HCT116 (cell line): ENCODE data around the gene SCO1. TPM values are rescaled to one million over a fixed set of nuclear protein-coding genes. Genes with fewer than 3 reads are reported as not detected.

Experiments
- ATAC-seq: fragments of 200-7000 bp; cut with Tn5 transposase; 2 replicates; pipeline ENCODE4 v1.9.1; 2020; ENCODE audit warnings: mild to moderate bottlenecking, moderate library complexity
- BruUV-seq: library from RNA; stranded (reverse); fragments of 400-500 nt; replicated peaks from 2 replicates; lab custom pipeline; 2021; lab: Mats Ljungman, UMichigan
- CTCF ChIA-PET: fragments of 300-600 bp; sonication (Branson Sonifier 250); formaldehyde crosslinking; loops from one replicate; lab custom pipeline; 2021; ENCODE audit warnings: antibody characterized with exemption; lab: Charles Lee
- POLR2A ChIA-PET: fragments of 300-600, 350-600 bp; sonication (Branson Sonifier 250); formaldehyde crosslinking; loops from one replicate; lab custom pipeline; 2021; ENCODE audit warnings: antibody characterized with exemption; lab: Charles Lee
- RAD21 ChIA-PET, 2 experiments: fragments of 300-600 bp; sonication (Branson Sonifier 250); formaldehyde crosslinking; loops; one replicate each; lab custom pipeline; 2023; ENCODE audit warnings: low total read pairs in 2 of 2; ENCODE audit not compliant: uncharacterized antibody in 2 of 2, unreplicated experiment in 2 of 2, low non-redundant PET in 1 of 2; lab: Charles Lee
- DNase-seq: peaks from one replicate; pipeline ENCODE4 v3.0.0-alpha.2; 2010; ENCODE audit warnings: low read depth, low spot score
- H2AFZ ChIP-seq: fragments of 200-600 bp; shearing (Covaris generic), sonication (generic); 2 replicates; pipeline ENCODE4 v1.6.1; 2017; ENCODE audit warnings: low read depth, mixed run types, mixed read lengths, antibody characterized with exemption, low read length; ENCODE audit not compliant: poor library complexity, severe bottlenecking
- H3K27ac ChIP-seq: 2 replicates; pipeline ENCODE4 v1.5.1; 2012; ENCODE audit warnings: low read depth, low read length
- H3K27me3 ChIP-seq: fragments of 200-600 bp; sonication (generic); 2 replicates; pipeline ENCODE4 v1.6.1; 2016; ENCODE audit warnings: mixed run types, low read length, mixed read lengths; ENCODE audit not compliant: insufficient read depth
- H3K36me3 ChIP-seq, 2 experiments: fragments of 200-500 bp in 1 of 2; fragments of 200-600 bp in 1 of 2; sonication (Bioruptor generic) in 1 of 2; sonication (generic) in 1 of 2; 2 replicates each; pipeline versions ENCODE4 v1.5.1 to v1.6.1; 2014 to 2016; ENCODE audit warnings: low read length in 2 of 2, inconsistent platforms in 1 of 2, mixed read lengths in 1 of 2, mixed run types in 1 of 2; ENCODE audit not compliant: insufficient read depth in 2 of 2, control insufficient read depth in 1 of 2
- H3K4me1 ChIP-seq, 2 experiments: fragments of 200-600 bp in 1 of 2; sonication (generic) in 1 of 2; 2 replicates each; pipeline versions ENCODE4 v1.5.1 to v1.6.1; 2012 to 2017; ENCODE audit warnings: low read length in 2 of 2, inconsistent platforms in 1 of 2, mild to moderate bottlenecking in 1 of 2, mixed read lengths in 1 of 2, mixed run types in 1 of 2, moderate library complexity in 1 of 2; ENCODE audit not compliant: insufficient read depth in 2 of 2, control insufficient read depth in 1 of 2
- H3K4me2 ChIP-seq: fragments of 200-600 bp; sonication (generic); 2 replicates; pipeline ENCODE4 v1.6.1; 2017; ENCODE audit warnings: mixed run types, low read length, mixed read lengths
- H3K4me3 ChIP-seq, 2 experiments: fragments of 200-600 bp in 1 of 2; sonication (generic) in 1 of 2; replicated peaks in 1 of 2; 2 replicates each; pipeline ENCODE4 v1.5.1; 2011 to 2016; ENCODE audit warnings: low read length in 2 of 2, control low read depth in 1 of 2, low read depth in 1 of 2, mild to moderate bottlenecking in 1 of 2, mixed read lengths in 1 of 2, mixed run types in 1 of 2
- H3K79me2 ChIP-seq: fragments of 200-600 bp; sonication (generic); 2 replicates; pipeline ENCODE4 v1.6.1; 2017; ENCODE audit warnings: mild to moderate bottlenecking, mixed run types, low read length, moderate library complexity, mixed read lengths; ENCODE audit not compliant: insufficient read depth
- H3K9ac ChIP-seq: fragments of 200-600 bp; sonication (generic); 2 replicates; pipeline ENCODE4 v1.6.1; 2016; ENCODE audit warnings: low read length, mixed read lengths
- H3K9me2 ChIP-seq: fragments of 200-600 bp; sonication (generic), shearing (Covaris generic); 2 replicates; pipeline ENCODE4 v1.6.1; 2017; ENCODE audit warnings: mixed run types, mild to moderate bottlenecking, moderate library complexity; ENCODE audit not compliant: insufficient read depth
- H3K9me3 ChIP-seq, 2 experiments: fragments of 200-500 bp in 1 of 2; fragments of 200-600 bp in 1 of 2; sonication (Bioruptor generic) in 1 of 2; sonication (generic) in 1 of 2; 2 replicates each; pipeline ENCODE4 v1.6.1; 2014 to 2017; ENCODE audit warnings: low read length in 2 of 2, mixed read lengths in 2 of 2, inconsistent platforms in 1 of 2, low read depth in 1 of 2, mild to moderate bottlenecking in 1 of 2, mixed run types in 1 of 2, moderate library complexity in 1 of 2; ENCODE audit not compliant: control insufficient read depth in 1 of 2, insufficient read depth in 1 of 2
- H4K20me1 ChIP-seq: fragments of 200-600 bp; sonication (generic), shearing (Covaris generic); 2 replicates; pipeline ENCODE4 v1.6.1; 2017; ENCODE audit warnings: mixed run types, mild to moderate bottlenecking, moderate library complexity; ENCODE audit not compliant: insufficient read depth
- CTCF ChIP-seq, 3 experiments: fragments of 200-600 bp in 1 of 3; sonication (generic) in 1 of 3; IDR thresholded peaks in 2 of 3; conservative IDR thresholded peaks in 1 of 3; 2 replicates each; pipeline ENCODE4 v1.5.1; 2012 to 2017; ENCODE audit warnings: low read depth in 2 of 3, low read length in 2 of 3, antibody characterized with exemption in 1 of 3, borderline replicate concordance in 1 of 3, control low read depth in 1 of 3, mild to moderate bottlenecking in 1 of 3, mixed read lengths in 1 of 3, mixed run types in 1 of 3, moderate library complexity in 1 of 3; ENCODE audit not compliant: insufficient read depth in 1 of 3
- JUND ChIP-seq: IDR thresholded peaks from 2 replicates; pipeline ENCODE4 v1.6.1; 2012
- RAD21 ChIP-seq: IDR thresholded peaks from 2 replicates; pipeline ENCODE4 v1.6.1; 2012; ENCODE audit warnings: low read depth, mild to moderate bottlenecking
- intact Hi-C: fragments of 100-400 bp; cut with micrococcal nuclease; formaldehyde crosslinking; loops from 2 replicates; pipeline ENCODE4 v1.10.0; 2022
- total RNA-seq: library from RNA; stranded (reverse); gene quantifications from one replicate; pipeline ENCODE4 v1.2.1, GENCODE V29; 2021; ENCODE audit not compliant: unreplicated experiment
- TF ChIP-seq, protein P1 (sequence below): IDR thresholded peaks from 2 replicates; pipeline ENCODE4 v1.6.1; 2012; ENCODE audit warnings: low read depth

Gene SCO1
- total RNA-seq, 1 experiment from 2014 or later, result 35.8 TPM

DNA sequence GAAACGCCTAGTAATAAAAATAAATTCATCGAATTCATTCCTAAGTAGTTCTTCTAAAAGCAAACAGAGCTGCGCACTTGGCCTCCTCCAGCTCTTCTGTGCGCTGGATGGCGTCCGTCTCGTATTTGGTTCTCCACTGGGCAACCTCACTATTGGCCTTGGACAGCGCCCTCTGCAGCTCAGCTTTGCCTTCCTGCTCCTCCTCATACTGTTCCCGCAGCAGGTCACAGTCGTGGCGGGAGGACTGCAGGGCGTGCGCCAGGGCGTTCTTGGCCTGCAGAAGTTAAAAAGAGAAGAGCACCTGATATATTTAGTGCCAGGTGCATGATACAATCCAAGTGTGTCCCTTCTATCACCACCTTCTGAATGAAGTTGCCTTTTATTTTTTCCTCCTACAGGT, 62.0 kb downstream of the SCO1 start:
- no peak overlapping the region for H3K4me3 ChIP-seq
- no peaks in the 10 kb centered on the region for H3K9me2 ChIP-seq
- H3K27ac ChIP-seq, result no peak overlapping the region
- DNase-seq (no peak), ATAC-seq (no peak)
- no peaks in the 10 kb centered on the region for H4K20me1 ChIP-seq
- ChIA-PET CTCF (interaction anchor here (1.7 kb wide), 1 partner anchor 11 kb away, joined by 9 read pairs; no protein-coding TSS in a partner anchor), RAD21 (no interaction called here), POLR2A (no interaction called here)
- no peak overlapping the region for H3K9ac ChIP-seq
- no peaks in the 10 kb centered on the region for H3K4me1 ChIP-seq
- no peak for TF ChIP-seq RAD21
- TF ChIP-seq, protein P1, sequence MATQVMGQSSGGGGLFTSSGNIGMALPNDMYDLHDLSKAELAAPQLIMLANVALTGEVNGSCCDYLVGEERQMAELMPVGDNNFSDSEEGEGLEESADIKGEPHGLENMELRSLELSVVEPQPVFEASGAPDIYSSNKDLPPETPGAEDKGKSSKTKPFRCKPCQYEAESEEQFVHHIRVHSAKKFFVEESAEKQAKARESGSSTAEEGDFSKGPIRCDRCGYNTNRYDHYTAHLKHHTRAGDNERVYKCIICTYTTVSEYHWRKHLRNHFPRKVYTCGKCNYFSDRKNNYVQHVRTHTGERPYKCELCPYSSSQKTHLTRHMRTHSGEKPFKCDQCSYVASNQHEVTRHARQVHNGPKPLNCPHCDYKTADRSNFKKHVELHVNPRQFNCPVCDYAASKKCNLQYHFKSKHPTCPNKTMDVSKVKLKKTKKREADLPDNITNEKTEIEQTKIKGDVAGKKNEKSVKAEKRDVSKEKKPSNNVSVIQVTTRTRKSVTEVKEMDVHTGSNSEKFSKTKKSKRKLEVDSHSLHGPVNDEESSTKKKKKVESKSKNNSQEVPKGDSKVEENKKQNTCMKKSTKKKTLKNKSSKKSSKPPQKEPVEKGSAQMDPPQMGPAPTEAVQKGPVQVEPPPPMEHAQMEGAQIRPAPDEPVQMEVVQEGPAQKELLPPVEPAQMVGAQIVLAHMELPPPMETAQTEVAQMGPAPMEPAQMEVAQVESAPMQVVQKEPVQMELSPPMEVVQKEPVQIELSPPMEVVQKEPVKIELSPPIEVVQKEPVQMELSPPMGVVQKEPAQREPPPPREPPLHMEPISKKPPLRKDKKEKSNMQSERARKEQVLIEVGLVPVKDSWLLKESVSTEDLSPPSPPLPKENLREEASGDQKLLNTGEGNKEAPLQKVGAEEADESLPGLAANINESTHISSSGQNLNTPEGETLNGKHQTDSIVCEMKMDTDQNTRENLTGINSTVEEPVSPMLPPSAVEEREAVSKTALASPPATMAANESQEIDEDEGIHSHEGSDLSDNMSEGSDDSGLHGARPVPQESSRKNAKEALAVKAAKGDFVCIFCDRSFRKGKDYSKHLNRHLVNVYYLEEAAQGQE, result no peak
- no peak for TF ChIP-seq JUND
- peak in 1 of 3 experiments; percentile 31; a peak in 1 of 6 replicates for TF ChIP-seq CTCF (IDR thresholded peaks at IDR 0.05 in 2 of 3, conservative IDR thresholded peaks at IDR 0.05 in 1 of 3; ENCODE audit: borderline replicate concordance in 1 of 3, insufficient read depth in 1 of 3, low read depth in 2 of 3, low read length in 2 of 3)
- no peak overlapping the region for H3K4me2 ChIP-seq
- no TSS peak for BruUV-seq
- H2AFZ ChIP-seq, result no peak overlapping the region
- no peaks in the 10 kb centered on the region for H3K27me3 ChIP-seq
- intact Hi-C loops, result no loop called here
- no peaks in the 10 kb centered on the region for H3K79me2 ChIP-seq
- no peaks in the 10 kb centered on the region for H3K9me3 ChIP-seq
- no peaks in the 10 kb centered on the region for H3K36me3 ChIP-seq
